Gastrocnemius medialis (tissue), 4 donors: Measurements from ENCODE around the gene LMNB1. TPM values are rescaled to one million over a fixed set of nuclear protein-coding genes. Genes with fewer than 3 reads are reported as not detected.

Experiments used
- ATAC-seq, 2 donors: fragments of 150-250 bp; one replicate each; pipeline ENCODE4 v1.9.1; 2016
- DNase-seq, 2 donors: peaks; one replicate each; pipeline ENCODE4 v3.0.0-alpha.2; 2019
- H3K27ac ChIP-seq, 4 donors: fragments of 200-600 bp; sonication (generic); 1 replicate in 1 of 4; 2 replicates in 3 of 4; pipeline ENCODE4 v1.5.1; 2016 to 2018; ENCODE audit warnings: mild to moderate bottlenecking in 2 of 4, moderate library complexity in 1 of 4
- H3K27me3 ChIP-seq, 3 donors: fragments of 200-600 bp; sonication (generic) in 2 of 3; 1 replicate in 1 of 3; 2 replicates in 2 of 3; pipeline versions ENCODE4 v1.5.1 to v1.6.0; 2016 to 2019; ENCODE audit warnings: mild to moderate bottlenecking in 1 of 3, moderate library complexity in 1 of 3
- H3K36me3 ChIP-seq, 2 donors: fragments of 200-600 bp; sonication (generic) in 1 of 2; one replicate each; pipeline ENCODE4 v1.5.1; 2017 to 2018
- H3K4me1 ChIP-seq, 2 donors: fragments of 200-600 bp; sonication (generic) in 1 of 2; one replicate each; pipeline ENCODE4 v1.5.1; 2016 to 2017; ENCODE audit warnings: mild to moderate bottlenecking in 2 of 2
- H3K4me3 ChIP-seq, 4 donors: fragments of 200-600 bp; sonication (generic) in 3 of 4; 1 replicate in 1 of 4; 2 replicates in 3 of 4; pipeline ENCODE4 v1.5.1; 2016 to 2019; ENCODE audit warnings: mild to moderate bottlenecking in 2 of 4
- H3K9me3 ChIP-seq, 3 donors: fragments of 200-600 bp; sonication (generic) in 2 of 3; 1 replicate in 1 of 3; 2 replicates in 2 of 3; pipeline ENCODE4 v1.5.1; 2016 to 2019
- POLR2A ChIP-seq, 2 donors: fragments of 450-650 bp; IDR thresholded peaks; one replicate each; pipeline ENCODE4 v1.6.1; 2017; ENCODE audit warnings: antibody characterized with exemption in 2 of 2, mild to moderate bottlenecking in 2 of 2, moderate library complexity in 2 of 2
- in situ Hi-C, 4 donors: fragments of 200-750 bp; cut with MboI; loops; one replicate each; pipeline versions ENCODE4 v1.15.0 to v1.8.0; 2017; ENCODE audit warnings: low sequenced_read_pairs in 4 of 4
- intact Hi-C: fragments of 100-400 bp; cut with DNase I; formaldehyde crosslinking; loops from one replicate; pipeline ENCODE4 v1.15.1; 2023; ENCODE audit warnings: low total_unique reads
- total RNA-seq, 4 donors: library from RNA; depleted of rRNA; stranded (reverse); fragments of >200 nt; gene quantifications; one replicate each; pipeline versions ENCODE4 v1.1.0 to v1.2.3, GENCODE V29; 2016
- TF ChIP-seq, protein P1 (sequence below), 5 experiments: fragments of 450-650 bp in 3 of 5; fragments of 200-600 bp in 2 of 5; sonication (generic) in 2 of 5; IDR thresholded peaks in 4 of 5; conservative IDR thresholded peaks in 1 of 5; 1 replicate in 4 of 5; 2 replicates in 1 of 5; pipeline ENCODE4 v1.5.1; 2016 to 2019; ENCODE audit warnings: antibody characterized with exemption in 5 of 5, mild to moderate bottlenecking in 3 of 5, moderate library complexity in 3 of 5

LMNB1 gene
- total RNA-seq, 4 donors from 2014 or later: 0.51 to 4.1 (median 2.4) TPM; not detected in 1

DNA sequence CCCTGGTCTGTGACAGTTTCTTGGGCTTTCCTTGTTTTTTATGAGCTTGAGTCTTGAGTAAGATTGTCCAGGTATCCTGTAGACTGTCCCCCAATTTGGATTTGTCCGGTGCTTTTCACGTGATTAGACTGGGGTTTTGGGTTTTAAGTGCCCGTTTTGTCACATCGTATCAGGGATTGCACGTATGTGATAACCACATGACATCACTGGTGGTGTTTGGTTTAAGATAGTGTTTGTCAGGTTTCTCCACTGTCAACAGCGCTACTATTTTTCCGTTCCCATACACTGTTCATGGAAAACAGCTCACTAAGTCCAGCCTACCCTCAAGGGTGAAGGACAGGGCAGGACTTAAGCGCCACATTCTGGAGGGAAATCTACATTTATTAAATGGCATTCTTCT, 39.7 kb downstream of the LMNB1 start:
- DNase-seq (no peak), ATAC-seq (no peak)
- H3K27ac ChIP-seq: no peak overlapping the region
- H3K4me3 ChIP-seq: no peak overlapping the region
- in situ Hi-C loops: no loop called here
- H3K9me3 ChIP-seq: no peaks in the 10 kb centered on the region
- intact Hi-C loops: no loop called here
- H3K36me3 ChIP-seq: no peaks in the 10 kb centered on the region
- no peak for TF ChIP-seq POLR2A (IDR thresholded peaks at IDR 0.05)
- TF ChIP-seq, protein P1, sequence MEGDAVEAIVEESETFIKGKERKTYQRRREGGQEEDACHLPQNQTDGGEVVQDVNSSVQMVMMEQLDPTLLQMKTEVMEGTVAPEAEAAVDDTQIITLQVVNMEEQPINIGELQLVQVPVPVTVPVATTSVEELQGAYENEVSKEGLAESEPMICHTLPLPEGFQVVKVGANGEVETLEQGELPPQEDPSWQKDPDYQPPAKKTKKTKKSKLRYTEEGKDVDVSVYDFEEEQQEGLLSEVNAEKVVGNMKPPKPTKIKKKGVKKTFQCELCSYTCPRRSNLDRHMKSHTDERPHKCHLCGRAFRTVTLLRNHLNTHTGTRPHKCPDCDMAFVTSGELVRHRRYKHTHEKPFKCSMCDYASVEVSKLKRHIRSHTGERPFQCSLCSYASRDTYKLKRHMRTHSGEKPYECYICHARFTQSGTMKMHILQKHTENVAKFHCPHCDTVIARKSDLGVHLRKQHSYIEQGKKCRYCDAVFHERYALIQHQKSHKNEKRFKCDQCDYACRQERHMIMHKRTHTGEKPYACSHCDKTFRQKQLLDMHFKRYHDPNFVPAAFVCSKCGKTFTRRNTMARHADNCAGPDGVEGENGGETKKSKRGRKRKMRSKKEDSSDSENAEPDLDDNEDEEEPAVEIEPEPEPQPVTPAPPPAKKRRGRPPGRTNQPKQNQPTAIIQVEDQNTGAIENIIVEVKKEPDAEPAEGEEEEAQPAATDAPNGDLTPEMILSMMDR (IDR thresholded peaks at IDR 0.05 in 4 of 5, conservative IDR thresholded peaks at IDR 0.05 in 1 of 5): no peak
- H3K27me3 ChIP-seq: no peaks in the 10 kb centered on the region
- H3K4me1 ChIP-seq: no peaks in the 10 kb centered on the region

DNA sequence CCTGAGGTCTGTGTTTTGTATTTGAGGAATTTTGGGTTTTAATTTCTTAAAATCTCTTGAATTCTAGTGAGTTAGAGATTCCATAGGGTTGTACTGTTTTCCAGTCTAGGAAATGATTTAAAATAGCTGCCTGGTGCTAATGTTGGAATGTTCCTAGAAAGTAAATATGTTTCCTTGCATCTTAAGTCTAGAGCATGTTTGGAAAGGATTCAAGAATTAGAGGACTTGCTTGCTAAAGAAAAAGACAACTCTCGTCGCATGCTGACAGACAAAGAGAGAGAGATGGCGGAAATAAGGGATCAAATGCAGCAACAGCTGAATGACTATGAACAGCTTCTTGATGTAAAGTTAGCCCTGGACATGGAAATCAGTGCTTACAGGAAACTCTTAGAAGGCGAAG, 41.8 kb downstream of the LMNB1 start:
- H3K4me1 ChIP-seq: no peaks in the 10 kb centered on the region
- H3K36me3 ChIP-seq: no peaks in the 10 kb centered on the region
- intact Hi-C loops: no loop called here
- ATAC-seq (no peak), DNase-seq (no peak)
- TF ChIP-seq POLR2A (IDR thresholded peaks at IDR 0.05): no peak
- TF ChIP-seq, protein P1 (IDR thresholded peaks at IDR 0.05 in 4 of 5, conservative IDR thresholded peaks at IDR 0.05 in 1 of 5): no peak
- in situ Hi-C loops: no loop called here
- no peak overlapping the region for H3K27ac ChIP-seq
- no peak overlapping the region for H3K4me3 ChIP-seq
- H3K27me3 ChIP-seq: no peaks in the 10 kb centered on the region
- no peaks in the 10 kb centered on the region for H3K9me3 ChIP-seq

DNA sequence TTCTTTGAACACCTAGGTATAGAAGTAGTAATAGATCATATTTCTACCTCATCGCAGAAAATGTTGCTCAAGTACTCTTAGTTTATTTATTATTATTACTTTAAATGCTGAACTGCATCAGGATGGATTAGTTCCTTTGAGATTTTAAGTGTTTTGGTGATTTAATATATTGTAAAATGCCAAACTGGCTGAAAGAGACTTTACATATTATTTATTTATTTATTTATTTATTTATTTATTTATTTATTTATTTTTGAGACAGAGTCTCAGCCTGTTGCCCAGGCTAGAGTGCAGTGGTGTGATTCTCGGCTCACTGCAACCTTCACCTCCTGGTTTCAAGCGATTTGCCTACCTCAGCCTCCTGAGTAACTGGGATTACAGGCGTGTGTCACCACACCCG, 42.3 kb downstream of the LMNB1 start:
- no peak for ATAC-seq
- H3K4me1 ChIP-seq: no peaks in the 10 kb centered on the region
- no peaks in the 10 kb centered on the region for H3K9me3 ChIP-seq
- no peaks in the 10 kb centered on the region for H3K36me3 ChIP-seq
- H3K27ac ChIP-seq: no peak overlapping the region
- TF ChIP-seq, protein P1 (IDR thresholded peaks at IDR 0.05 in 4 of 5, conservative IDR thresholded peaks at IDR 0.05 in 1 of 5): no peak
- no peak for TF ChIP-seq POLR2A (IDR thresholded peaks at IDR 0.05)
- no peak overlapping the region for H3K4me3 ChIP-seq
- in situ Hi-C loops (no loop called here), intact Hi-C loops (no loop called here)
- H3K27me3 ChIP-seq: no peaks in the 10 kb centered on the region
- DNase-seq: no peak

DNA sequence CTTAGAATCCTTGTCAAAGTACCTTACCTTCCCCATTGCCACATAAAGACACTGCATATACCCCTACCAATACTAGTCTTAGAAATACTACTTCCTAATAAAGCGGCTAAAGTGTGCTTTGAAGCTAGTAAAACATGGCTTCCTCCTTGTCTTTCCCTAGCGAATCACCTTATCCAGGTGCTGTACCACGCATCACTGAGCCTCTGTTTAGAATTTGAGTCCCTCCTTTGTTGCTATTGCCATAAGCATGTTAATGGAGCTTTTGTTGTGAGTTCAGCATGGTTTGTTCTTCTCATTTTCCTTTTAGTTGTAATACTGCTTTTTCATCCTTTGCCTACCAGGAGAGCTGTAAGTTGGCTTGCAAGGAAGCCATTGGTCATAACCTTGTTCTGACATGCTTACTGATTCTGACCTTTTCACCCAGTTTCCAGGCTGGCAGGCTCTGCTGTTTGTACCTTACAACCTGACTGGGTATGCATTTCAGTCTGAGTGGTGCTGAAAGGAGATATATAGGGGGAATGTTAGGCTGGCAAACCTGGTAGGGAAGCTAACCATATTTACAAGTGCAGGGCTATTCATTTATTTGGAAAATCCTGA, 49.8 kb downstream of the LMNB1 start:
- Histone ChIP-seq H3K36me3 (no peaks in the 10 kb centered on the region), H3K27me3 (no peaks in the 10 kb centered on the region), H3K4me3 (no peak overlapping the region), H3K4me1 (no peaks in the 10 kb centered on the region), H3K9me3 (no peaks in the 10 kb centered on the region), H3K27ac (no peak overlapping the region)
- intact Hi-C loops: no loop called here
- TF ChIP-seq, protein P1 (IDR thresholded peaks at IDR 0.05 in 4 of 5, conservative IDR thresholded peaks at IDR 0.05 in 1 of 5): no peak
- no peak for TF ChIP-seq POLR2A (IDR thresholded peaks at IDR 0.05)
- no peak for ATAC-seq
- in situ Hi-C loops: loop anchor here in 1 of 4 donors (25.0 kb wide), 1 partner anchor 486 kb away; no protein-coding TSS in a partner anchor
- no peak for DNase-seq

DNA sequence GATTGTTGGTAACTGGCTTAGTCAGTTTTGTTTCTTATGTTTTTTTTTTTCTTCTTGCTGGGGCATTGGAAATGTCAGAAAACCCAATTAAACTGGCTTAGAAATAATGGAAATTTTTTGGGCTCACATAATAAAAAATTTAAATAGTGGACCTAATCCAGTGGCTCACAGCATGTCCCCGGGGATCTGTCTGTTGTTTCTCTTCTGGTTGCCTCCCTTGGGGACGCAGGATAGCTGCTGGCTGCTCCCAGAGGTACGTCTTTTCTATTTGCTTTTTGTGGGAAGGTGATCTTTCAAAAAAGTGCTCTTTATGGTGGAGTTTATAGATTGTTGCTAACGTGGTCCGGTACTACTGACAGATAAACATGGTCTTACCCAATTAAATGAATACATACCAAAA, 52.2 kb downstream of the LMNB1 start:
- no peaks in the 10 kb centered on the region for H3K27me3 ChIP-seq
- in situ Hi-C loops: loop anchor here in 1 of 4 donors (25.0 kb wide), 1 partner anchor 483 kb away; no protein-coding TSS in a partner anchor
- DNase-seq (no peak), ATAC-seq (no peak)
- H3K9me3 ChIP-seq: no peaks in the 10 kb centered on the region
- intact Hi-C loops: no loop called here
- H3K27ac ChIP-seq: no peak overlapping the region
- no peak overlapping the region for H3K4me3 ChIP-seq
- no peaks in the 10 kb centered on the region for H3K4me1 ChIP-seq
- no peak for TF ChIP-seq POLR2A (IDR thresholded peaks at IDR 0.05)
- TF ChIP-seq, protein P1 (IDR thresholded peaks at IDR 0.05 in 4 of 5, conservative IDR thresholded peaks at IDR 0.05 in 1 of 5): no peak
- H3K36me3 ChIP-seq: no peaks in the 10 kb centered on the region
